ENCODE measurements around the gene PIN4.

GRCh38 chrX:72143609-72143907 is 38.0 kb upstream of the PIN4 start:
- no peak for TF ChIP-seq POLR2A (IDR thresholded peaks at IDR 0.05)
- no peak for TF ChIP-seq CTCF (IDR thresholded peaks at IDR 0.05)
- TF ChIP-seq EP300 (IDR thresholded peaks at IDR 0.05): no peak
